A673 (cell line): Measurements from ENCODE around the gene HS3ST4. TPM values are rescaled to one million over a fixed set of nuclear protein-coding genes. Genes with fewer than 3 reads are reported as not detected.
A peak's percentile ranks its signal among the peaks of the same experiment; 100 is the strongest.

Experiments
- BruUV-seq: library from RNA; stranded (reverse); fragments of 400-500 nt; replicated peaks from 2 replicates; lab custom pipeline; 2021; lab: Mats Ljungman, UMichigan
- CTCF ChIA-PET: fragments of 300-600 bp; sonication (Branson Sonifier 250); formaldehyde crosslinking; loops from one replicate; lab custom pipeline; 2022; ENCODE audit warnings: antibody characterized with exemption; lab: Charles Lee
- POLR2A ChIA-PET: fragments of 300-600 bp; sonication (Branson Sonifier 250); formaldehyde crosslinking; loops from one replicate; lab custom pipeline; 2022; ENCODE audit warnings: antibody characterized with exemption; ENCODE audit not compliant: low non-redundant PET; lab: Charles Lee
- DNase-seq: peaks from one replicate; pipeline ENCODE4 v3.0.0-alpha.2; 2015; ENCODE audit warnings: low spot score
- H3K27ac ChIP-seq: fragments of 200-600 bp; sonication (generic); 2 replicates; pipeline ENCODE4 v1.5.1; 2016; ENCODE audit warnings: mixed run types, low read depth, mild to moderate bottlenecking, mixed read lengths, antibody characterized with exemption, low read length; ENCODE audit not compliant: poor library complexity, severe bottlenecking
- H3K27me3 ChIP-seq: fragments of 200-600 bp; sonication (generic); replicated peaks from 2 replicates; pipeline ENCODE4 v1.6.1; 2017; ENCODE audit warnings: mixed run types, low read depth, mild to moderate bottlenecking, mixed read lengths, antibody characterized with exemption, low read length; ENCODE audit not compliant: insufficient read depth, poor library complexity
- H3K36me3 ChIP-seq: fragments of 200-600 bp; sonication (generic); 2 replicates; pipeline ENCODE4 v1.6.1; 2016; ENCODE audit warnings: mixed run types, mild to moderate bottlenecking, mixed read lengths, antibody characterized with exemption, low read length; ENCODE audit not compliant: insufficient read depth, poor library complexity, severe bottlenecking
- H3K4me1 ChIP-seq: fragments of 200-600 bp; sonication (generic); 2 replicates; pipeline ENCODE4 v1.6.1; 2017; ENCODE audit warnings: mixed run types, mild to moderate bottlenecking, mixed read lengths, antibody characterized with exemption, low read length; ENCODE audit not compliant: insufficient read depth, poor library complexity, severe bottlenecking
- H3K4me3 ChIP-seq: fragments of 200-600 bp; sonication (generic); 2 replicates; pipeline ENCODE4 v1.5.1; 2016; ENCODE audit warnings: low read depth, mixed run types, mild to moderate bottlenecking, mixed read lengths, low read length; ENCODE audit not compliant: poor library complexity, severe bottlenecking
- H3K9me3 ChIP-seq: fragments of 200-600 bp; sonication (generic); 2 replicates; pipeline ENCODE4 v1.6.1; 2016; ENCODE audit warnings: mixed run types, low read depth, mild to moderate bottlenecking, mixed read lengths, antibody characterized with exemption, low read length; ENCODE audit not compliant: poor library complexity, severe bottlenecking
- EZH2 ChIP-seq: fragments of 200-600 bp; sonication (generic); IDR thresholded peaks from 2 replicates; pipeline ENCODE4 v1.6.1; 2017; ENCODE audit warnings: borderline replicate concordance, low read depth, mild to moderate bottlenecking, mixed read lengths, antibody characterized with exemption, low read length; ENCODE audit not compliant: poor library complexity, severe bottlenecking
- intact Hi-C: fragments of 100-400 bp; cut with micrococcal nuclease; formaldehyde crosslinking; loops from one replicate; pipeline ENCODE4 v1.10.0; 2022; ENCODE audit not compliant: unreplicated experiment
- total RNA-seq: library from RNA; stranded (reverse); gene quantifications from 2 replicates; pipeline ENCODE4 v1.2.3, GENCODE V29; 2021
- TF ChIP-seq, protein P1 (sequence below): fragments of 300-800, 200-600 bp; sonication (generic); conservative IDR thresholded peaks from 2 replicates; pipeline ENCODE4 v1.5.1; 2017; ENCODE audit warnings: low read depth, mild to moderate bottlenecking, antibody characterized with exemption, low read length, moderate library complexity, mixed read lengths

Gene HS3ST4
- total RNA-seq, 1 experiment from 2014 or later, result 33.5 TPM

DNA sequence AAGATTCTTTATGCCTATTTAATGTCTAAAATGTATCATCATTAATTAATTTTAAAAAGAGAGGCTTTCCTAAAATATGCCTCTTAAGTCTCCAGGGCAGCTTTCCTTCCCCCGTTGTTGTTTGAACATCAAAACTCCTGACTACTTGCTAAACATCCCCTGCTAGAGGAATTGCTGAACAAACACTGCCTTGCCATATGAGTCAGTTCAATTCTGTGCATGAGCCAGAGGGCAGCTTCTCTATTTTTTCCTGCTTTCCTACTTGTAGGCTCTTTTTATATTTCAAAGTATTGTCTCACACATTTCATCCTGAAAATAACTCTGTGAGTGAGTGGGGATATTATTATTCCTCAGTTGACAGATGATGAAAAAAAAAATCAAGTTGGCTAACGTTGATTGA lies 143.4 kb downstream of the HS3ST4 start:
- Histone ChIP-seq H3K9me3 (no peaks in the 10 kb centered on the region), H3K4me3 (no peak overlapping the region), H3K27ac (no peak overlapping the region), H3K27me3 (no peaks in the 10 kb centered on the region), H3K36me3 (no peaks in the 10 kb centered on the region), H3K4me1 (peaks cover 43% of the 10 kb centered on the region)
- no peak for DNase-seq
- TF ChIP-seq, protein P1, sequence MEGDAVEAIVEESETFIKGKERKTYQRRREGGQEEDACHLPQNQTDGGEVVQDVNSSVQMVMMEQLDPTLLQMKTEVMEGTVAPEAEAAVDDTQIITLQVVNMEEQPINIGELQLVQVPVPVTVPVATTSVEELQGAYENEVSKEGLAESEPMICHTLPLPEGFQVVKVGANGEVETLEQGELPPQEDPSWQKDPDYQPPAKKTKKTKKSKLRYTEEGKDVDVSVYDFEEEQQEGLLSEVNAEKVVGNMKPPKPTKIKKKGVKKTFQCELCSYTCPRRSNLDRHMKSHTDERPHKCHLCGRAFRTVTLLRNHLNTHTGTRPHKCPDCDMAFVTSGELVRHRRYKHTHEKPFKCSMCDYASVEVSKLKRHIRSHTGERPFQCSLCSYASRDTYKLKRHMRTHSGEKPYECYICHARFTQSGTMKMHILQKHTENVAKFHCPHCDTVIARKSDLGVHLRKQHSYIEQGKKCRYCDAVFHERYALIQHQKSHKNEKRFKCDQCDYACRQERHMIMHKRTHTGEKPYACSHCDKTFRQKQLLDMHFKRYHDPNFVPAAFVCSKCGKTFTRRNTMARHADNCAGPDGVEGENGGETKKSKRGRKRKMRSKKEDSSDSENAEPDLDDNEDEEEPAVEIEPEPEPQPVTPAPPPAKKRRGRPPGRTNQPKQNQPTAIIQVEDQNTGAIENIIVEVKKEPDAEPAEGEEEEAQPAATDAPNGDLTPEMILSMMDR, result no peak
- POLR2A ChIA-PET, result no interaction called here
- CTCF ChIA-PET, result no interaction called here
- no TSS peak for BruUV-seq
- intact Hi-C loops, result loop anchor here (5.0 kb wide), 3 partner anchors 732 to 1272 kb away; no protein-coding TSS in a partner anchor

GRCh38 chr16:25838724-25839186 lies 147.0 kb downstream of the HS3ST4 start:
- intact Hi-C loops, result loop anchor here (5.0 kb wide), 3 partner anchors 729 to 1269 kb away; no protein-coding TSS in a partner anchor

DNA sequence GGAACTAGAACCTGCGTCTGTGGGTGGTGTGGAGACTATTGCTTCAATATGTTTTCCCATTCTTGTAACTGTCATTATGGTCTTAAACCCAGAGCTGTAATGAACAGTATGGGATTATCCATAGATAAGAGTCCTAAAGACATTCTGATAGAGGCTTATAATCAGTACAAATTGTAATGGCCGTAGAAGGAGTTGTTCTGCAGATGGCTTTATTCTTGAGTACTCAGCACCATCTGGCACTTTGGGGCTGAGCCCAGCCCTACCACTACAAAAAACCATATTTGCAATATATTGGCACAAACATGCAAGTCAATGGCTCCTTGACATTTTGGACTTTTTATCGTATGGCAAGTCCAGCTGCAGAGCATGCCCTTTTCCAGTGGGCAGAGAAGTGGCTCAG lies 150.0 kb downstream of the HS3ST4 start:
- ChIA-PET CTCF (no interaction called here), POLR2A (interaction anchor here (0.6 kb wide), 1 partner anchor 104 kb away, joined by 5 read pairs; no protein-coding TSS in a partner anchor)
- Histone ChIP-seq H3K4me3 (no peak overlapping the region), H3K36me3 (no peaks in the 10 kb centered on the region), H3K4me1 (peaks cover 15% of the 10 kb centered on the region), H3K27ac (no peak overlapping the region), H3K9me3 (no peaks in the 10 kb centered on the region), H3K27me3 (no peaks in the 10 kb centered on the region)
- DNase-seq, result no peak
- no TSS peak for BruUV-seq
- intact Hi-C loops, result no loop called here
- TF ChIP-seq, protein P1, result no peak
- TF ChIP-seq EZH2, result no peak

More at GRCh38 chr16:25838724-25839186, 147.0 kb downstream of the HS3ST4 start:
- Histone ChIP-seq H3K27me3 (no peaks in the 10 kb centered on the region), H3K36me3 (no peaks in the 10 kb centered on the region), H3K4me1 (peaks cover 38% of the 10 kb centered on the region), H3K4me3 (peak overlapping the region; percentile 29), H3K27ac (peak overlapping the region; percentile 2), H3K9me3 (no peaks in the 10 kb centered on the region)
- BruUV-seq, result no TSS peak
- DNase-seq, result peak; percentile 90
- POLR2A ChIA-PET, result no interaction called here
- TF ChIP-seq, protein P1, result peak; percentile 81
- TF ChIP-seq EZH2, result no peak
- CTCF ChIA-PET, result interaction anchor here (0.6 to 0.8 kb wide), 3 partner anchors 87 to 1271 kb away, joined by 3 read pairs; no protein-coding TSS in a partner anchor
